Measurements from ENCODE around the gene SSRP1. TPM values are rescaled to one million over a fixed set of nuclear protein-coding genes. Genes with fewer than 3 reads are reported as not detected.

Gene SSRP1
- total and polyA plus RNA-seq, 7 experiments from 2014 or later: 34.3 to 146 (median 54.7) TPM

GRCh38 chr11:57307666-57308270 lies 27.9 kb downstream of the SSRP1 start:
- peaks cover 0 to 8% of the 10 kb centered on the region in 2 donors for H3K4me1 ChIP-seq (ENCODE audit: control insufficient read depth in 2 of 2, insufficient read depth in 2 of 2, low read length in 2 of 2)
- peaks cover 0 to 21% (median 0%) of the 10 kb centered on the region in 5 donors for H3K36me3 Mint-ChIP-seq
- no peaks in the 10 kb centered on the region for H3K27me3 Mint-ChIP-seq
- no peaks in the 10 kb centered on the region for H3K9me3 ChIP-seq (ENCODE audit: control insufficient read depth in 2 of 3, low read length in 3 of 3)
- peaks cover 0 to 1% (median 0%) of the 10 kb centered on the region in 3 experiments for H3K36me3 ChIP-seq (ENCODE audit: control insufficient read depth in 2 of 3, insufficient read depth in 3 of 3, low read length in 3 of 3)
- intact Hi-C loops (cut with micrococcal nuclease): no loop called here
- no peak overlapping the region for H3K27ac ChIP-seq (ENCODE audit: low read depth, low read length)
- no peaks in the 10 kb centered on the region for H3K27me3 ChIP-seq (ENCODE audit: control insufficient read depth in 2 of 2, insufficient read depth in 2 of 2, low read length in 2 of 2)
- H3K27ac Mint-ChIP-seq: no peak overlapping the region
- no peak overlapping the region for H3K4me3 ChIP-seq (ENCODE audit: low read length)
- DNase-seq (no peak), ATAC-seq (no peak)
- CTCF ChIA-PET: no interaction called here
- H3K4me1 Mint-ChIP-seq: peaks cover 7 to 17% (median 13%) of the 10 kb centered on the region in 7 donors
- POLR2A ChIA-PET: interaction anchor here (0.7 kb wide), 1 partner anchor 18 kb away, joined by 3 read pairs; no protein-coding TSS in a partner anchor
- no peak overlapping the region for H3K4me3 Mint-ChIP-seq
- no peaks in the 10 kb centered on the region for H3K9me3 Mint-ChIP-seq

- Mint-ChIP-seq H3K36me3 (peaks cover 0 to 24% (median 2%) of the 10 kb centered on the region in 5 donors), H3K27ac (no peak overlapping the region), H3K4me1 (peaks cover 4 to 13% (median 10%) of the 10 kb centered on the region in 7 donors), H3K27me3 (no peaks in the 10 kb centered on the region), H3K4me3 (no peak overlapping the region), H3K9me3 (peaks cover 0 to 2% (median 0%) of the 10 kb centered on the region in 11 donors)
- no peaks in the 10 kb centered on the region for H3K9me3 ChIP-seq (ENCODE audit: control insufficient read depth in 2 of 3, low read length in 3 of 3)
- H3K4me3 ChIP-seq (ENCODE audit: low read length): no peak overlapping the region
- peaks cover 0 to 8% of the 10 kb centered on the region in 2 donors for H3K4me1 ChIP-seq (ENCODE audit: control insufficient read depth in 2 of 2, insufficient read depth in 2 of 2, low read length in 2 of 2)
- CTCF ChIA-PET: no interaction called here
- no peaks in the 10 kb centered on the region for H3K27me3 ChIP-seq (ENCODE audit: control insufficient read depth in 2 of 2, insufficient read depth in 2 of 2, low read length in 2 of 2)
- H3K27ac ChIP-seq (ENCODE audit: low read depth, low read length): no peak overlapping the region
- DNase-seq (no peak), ATAC-seq (no peak)
- POLR2A ChIA-PET: no interaction called here
- intact Hi-C loops (cut with micrococcal nuclease): no loop called here
- H3K36me3 ChIP-seq (ENCODE audit: control insufficient read depth in 2 of 3, insufficient read depth in 3 of 3, low read length in 3 of 3): peaks cover 0 to 7% (median 0%) of the 10 kb centered on the region in 3 experiments
These were observed 28.6 kb downstream of the SSRP1 start for GRCh38 chr11:57306940-57307565.

GRCh38 chr11:57306161-57306876 lies 29.4 kb downstream of the SSRP1 start:
- ChIA-PET POLR2A (no interaction called here), CTCF (no interaction called here)
- intact Hi-C loops (cut with micrococcal nuclease): no loop called here
- DNase-seq (no peak), ATAC-seq (no peak)
- Mint-ChIP-seq H3K27me3 (no peaks in the 10 kb centered on the region), H3K4me1 (peaks cover 0 to 11% (median 5%) of the 10 kb centered on the region in 7 donors), H3K27ac (no peak overlapping the region), H3K4me3 (no peak overlapping the region), H3K9me3 (peaks cover 0 to 2% (median 0%) of the 10 kb centered on the region in 11 donors), H3K36me3 (peaks cover 3 to 31% (median 7%) of the 10 kb centered on the region in 5 donors)
- H3K27me3 ChIP-seq (ENCODE audit: control insufficient read depth in 2 of 2, insufficient read depth in 2 of 2, low read length in 2 of 2): no peaks in the 10 kb centered on the region
- no peak overlapping the region for H3K4me3 ChIP-seq (ENCODE audit: low read length)
- H3K4me1 ChIP-seq (ENCODE audit: control insufficient read depth in 2 of 2, insufficient read depth in 2 of 2, low read length in 2 of 2): peaks cover 0 to 1% of the 10 kb centered on the region in 2 donors
- H3K9me3 ChIP-seq (ENCODE audit: control insufficient read depth in 2 of 3, low read length in 3 of 3): no peaks in the 10 kb centered on the region
- H3K36me3 ChIP-seq (ENCODE audit: control insufficient read depth in 2 of 3, insufficient read depth in 3 of 3, low read length in 3 of 3): peaks cover 0 to 14% (median 0%) of the 10 kb centered on the region in 3 experiments
- H3K27ac ChIP-seq (ENCODE audit: low read depth, low read length): no peak overlapping the region

- Mint-ChIP-seq H3K27ac (no peak overlapping the region), H3K4me3 (no peak overlapping the region), H3K27me3 (no peaks in the 10 kb centered on the region), H3K9me3 (peaks cover 0 to 3% (median 0%) of the 10 kb centered on the region in 11 donors), H3K4me1 (peaks cover 0 to 9% (median 5%) of the 10 kb centered on the region in 7 donors), H3K36me3 (peaks cover 10 to 39% (median 15%) of the 10 kb centered on the region in 5 donors)
- Histone ChIP-seq H3K36me3 (ENCODE audit: control insufficient read depth in 2 of 3, insufficient read depth in 3 of 3, low read length in 3 of 3) (peaks cover 0 to 22% (median 0%) of the 10 kb centered on the region in 3 experiments), H3K4me1 (ENCODE audit: control insufficient read depth in 2 of 2, insufficient read depth in 2 of 2, low read length in 2 of 2) (no peaks in the 10 kb centered on the region), H3K9me3 (ENCODE audit: control insufficient read depth in 2 of 3, low read length in 3 of 3) (no peaks in the 10 kb centered on the region), H3K27ac (ENCODE audit: low read depth, low read length) (no peak overlapping the region), H3K27me3 (ENCODE audit: control insufficient read depth in 2 of 2, insufficient read depth in 2 of 2, low read length in 2 of 2) (no peaks in the 10 kb centered on the region), H3K4me3 (ENCODE audit: low read length) (no peak overlapping the region)
- POLR2A ChIA-PET: no interaction called here
- ATAC-seq: no peak
- no peak for DNase-seq
- CTCF ChIA-PET: no interaction called here
- intact Hi-C loops (cut with micrococcal nuclease): no loop called here
These were observed 30.2 kb downstream of the SSRP1 start for GRCh38 chr11:57305523-57305922.

GRCh38 chr11:57303990-57304579 lies 31.6 kb downstream of the SSRP1 start:
- Histone ChIP-seq H3K4me3 (ENCODE audit: low read length) (no peak overlapping the region), H3K27ac (ENCODE audit: low read depth, low read length) (no peak overlapping the region), H3K4me1 (ENCODE audit: control insufficient read depth in 2 of 2, insufficient read depth in 2 of 2, low read length in 2 of 2) (no peaks in the 10 kb centered on the region), H3K9me3 (ENCODE audit: control insufficient read depth in 2 of 3, low read length in 3 of 3) (peaks cover 0 to 13% (median 0%) of the 10 kb centered on the region in 3 experiments), H3K27me3 (ENCODE audit: control insufficient read depth in 2 of 2, insufficient read depth in 2 of 2, low read length in 2 of 2) (no peaks in the 10 kb centered on the region), H3K36me3 (ENCODE audit: control insufficient read depth in 2 of 3, insufficient read depth in 3 of 3, low read length in 3 of 3) (peaks cover 0 to 37% (median 0%) of the 10 kb centered on the region in 3 experiments)
- CTCF ChIA-PET: no interaction called here
- H3K9me3 Mint-ChIP-seq: peaks cover 0 to 11% (median 6%) of the 10 kb centered on the region in 11 donors
- intact Hi-C loops (cut with micrococcal nuclease): no loop called here
- ATAC-seq (no peak), DNase-seq (no peak)
- no peak overlapping the region for H3K4me3 Mint-ChIP-seq
- H3K27me3 Mint-ChIP-seq: no peaks in the 10 kb centered on the region
- H3K27ac Mint-ChIP-seq: no peak overlapping the region
- POLR2A ChIA-PET: no interaction called here
- H3K4me1 Mint-ChIP-seq: peaks cover 0 to 6% (median 0%) of the 10 kb centered on the region in 7 donors
- H3K36me3 Mint-ChIP-seq: peaks cover 20 to 48% (median 27%) of the 10 kb centered on the region in 5 donors

GRCh38 chr11:57303280-57303989 lies 32.3 kb downstream of the SSRP1 start:
- DNase-seq (no peak), ATAC-seq (no peak)
- H3K9me3 ChIP-seq (ENCODE audit: control insufficient read depth in 2 of 3, low read length in 3 of 3): peaks cover 0 to 16% (median 0%) of the 10 kb centered on the region in 3 experiments
- H3K27ac ChIP-seq (ENCODE audit: low read depth, low read length): no peak overlapping the region
- H3K4me3 Mint-ChIP-seq: no peak overlapping the region
- H3K36me3 ChIP-seq (ENCODE audit: control insufficient read depth in 2 of 3, insufficient read depth in 3 of 3, low read length in 3 of 3): peaks cover 0 to 40% (median 0%) of the 10 kb centered on the region in 3 experiments
- H3K36me3 Mint-ChIP-seq: peaks cover 20 to 54% (median 32%) of the 10 kb centered on the region in 5 donors
- peaks cover 0 to 6% (median 0%) of the 10 kb centered on the region in 7 donors for H3K4me1 Mint-ChIP-seq
- no peaks in the 10 kb centered on the region for H3K4me1 ChIP-seq (ENCODE audit: control insufficient read depth in 2 of 2, insufficient read depth in 2 of 2, low read length in 2 of 2)
- CTCF ChIA-PET: no interaction called here
- H3K4me3 ChIP-seq (ENCODE audit: low read length): no peak overlapping the region
- POLR2A ChIA-PET: no interaction called here
- peaks cover 0 to 14% (median 9%) of the 10 kb centered on the region in 11 donors for H3K9me3 Mint-ChIP-seq
- intact Hi-C loops (cut with micrococcal nuclease): no loop called here
- no peak overlapping the region for H3K27ac Mint-ChIP-seq
- no peaks in the 10 kb centered on the region for H3K27me3 Mint-ChIP-seq
- H3K27me3 ChIP-seq (ENCODE audit: control insufficient read depth in 2 of 2, insufficient read depth in 2 of 2, low read length in 2 of 2): no peaks in the 10 kb centered on the region

Measured in naive thymus-derived CD4-positive, alpha-beta T cell (primary cell).